GM18951 (cell line): ENCODE data around the gene PLEKHM3.

Experiments
- POLR2A ChIP-seq: IDR thresholded peaks from 4 replicates; pipeline ENCODE4 v1.6.1; 2011; ENCODE audit warnings: mild to moderate bottlenecking; ENCODE audit not compliant: insufficient read length, insufficient read depth; ENCODE audit errors: extremely low read depth
- in situ Hi-C: fragments of 300-500 bp; cut with MboI; formaldehyde crosslinking; loops from one replicate; pipeline ENCODE4 v1.12.0; 2022; ENCODE audit warnings: low sequenced_read_pairs, mixed read lengths, inconsistent platforms; ENCODE audit not compliant: unreplicated experiment

Gene PLEKHM3

DNA sequence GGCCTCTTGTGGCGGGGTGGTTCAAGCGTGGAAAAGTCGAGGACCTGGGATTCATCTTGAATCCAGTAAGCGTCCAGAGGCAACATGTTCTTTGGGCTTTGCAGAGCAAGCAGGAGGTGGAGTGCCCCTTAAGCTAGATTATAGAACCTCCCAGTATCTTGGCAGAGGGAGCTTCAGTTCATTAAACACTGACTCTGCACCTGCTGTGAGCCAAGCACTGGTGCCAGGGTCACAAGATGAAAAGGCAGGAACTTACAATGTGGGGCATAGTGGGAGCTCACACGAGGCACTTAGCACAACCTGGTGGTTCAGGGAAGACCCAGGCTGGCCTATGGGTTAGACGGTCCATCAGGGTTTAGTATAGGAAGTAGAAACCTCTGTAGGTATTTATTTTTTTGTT lies 248.2 kb downstream of the PLEKHM3 start:
- no peak for TF ChIP-seq POLR2A
- in situ Hi-C loops: no loop called here

DNA sequence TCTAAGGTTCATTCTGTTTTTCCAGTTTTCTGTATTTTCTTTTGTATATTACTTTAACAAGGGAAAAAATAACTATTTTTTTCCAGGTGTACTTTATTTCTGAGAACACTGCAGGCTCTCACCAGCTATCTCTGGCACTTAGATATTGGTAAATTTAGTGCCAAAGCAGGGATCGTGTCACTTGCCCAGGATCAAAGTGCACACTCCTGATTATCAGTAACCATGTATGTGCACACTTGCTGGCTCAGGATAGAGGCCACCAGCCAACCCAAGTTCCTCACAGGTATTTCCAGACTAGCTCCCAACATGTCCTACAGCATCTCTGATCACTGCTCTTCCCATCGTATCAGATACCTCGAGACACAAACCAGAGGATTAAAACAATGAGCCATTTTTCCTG lies 249.9 kb downstream of the PLEKHM3 start:
- in situ Hi-C loops: no loop called here
- TF ChIP-seq POLR2A: no peak

DNA sequence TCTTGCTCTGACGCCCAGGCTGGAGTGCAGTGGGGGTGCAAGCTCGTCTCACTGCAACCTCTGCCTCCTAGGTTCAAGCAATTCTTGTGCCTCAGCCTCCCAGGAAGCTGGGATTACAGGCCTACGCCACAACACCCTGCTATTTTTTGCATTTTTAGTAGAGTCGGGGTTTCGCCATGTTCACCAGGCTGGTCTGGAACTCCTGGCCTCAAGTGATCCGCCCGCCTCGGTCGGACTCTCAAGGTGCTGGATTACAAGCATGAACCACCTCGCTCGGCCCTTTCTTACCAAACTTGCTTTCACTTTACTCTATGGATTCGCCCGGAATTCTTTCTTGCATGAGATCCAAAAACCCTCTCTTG lies 252.5 kb downstream of the PLEKHM3 start:
- in situ Hi-C loops: no loop called here
- no peak for TF ChIP-seq POLR2A

DNA sequence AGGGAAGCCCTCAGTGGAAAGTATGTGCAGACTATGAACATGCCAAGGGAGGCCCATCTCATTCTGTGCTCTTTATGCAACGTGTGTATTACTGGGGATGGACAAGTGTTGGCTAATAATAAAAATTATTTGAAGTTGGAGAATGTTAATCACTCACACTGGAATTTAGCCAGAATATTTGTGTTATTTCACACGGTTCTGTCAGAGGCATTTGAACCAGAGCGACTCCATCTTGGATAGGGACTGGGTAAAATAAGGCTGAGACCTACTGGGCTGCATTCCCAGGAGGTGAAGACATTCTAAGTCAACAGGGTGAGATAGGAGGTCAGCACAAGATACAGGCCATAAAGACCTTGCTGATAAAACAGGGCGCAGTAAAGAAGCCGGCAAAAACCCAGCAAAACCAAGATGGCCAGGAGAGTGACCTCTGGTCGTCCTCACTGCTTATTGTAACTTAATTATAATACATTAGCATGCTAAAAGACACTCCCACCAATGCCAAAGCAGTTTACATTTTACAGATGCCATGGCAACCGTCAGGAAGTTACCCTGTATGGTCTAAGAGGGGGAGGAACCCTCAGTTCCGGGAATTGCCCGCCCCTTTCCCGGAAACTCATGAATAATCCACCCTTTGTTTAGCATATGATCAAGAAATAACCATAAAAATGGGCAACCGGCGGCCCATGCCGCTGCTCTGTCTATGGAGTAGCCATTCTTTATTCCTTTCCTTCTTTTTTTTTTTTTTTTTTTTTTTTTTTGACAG lies 253.1 kb downstream of the PLEKHM3 start:
- in situ Hi-C loops: no loop called here
- no peak for TF ChIP-seq POLR2A

DNA sequence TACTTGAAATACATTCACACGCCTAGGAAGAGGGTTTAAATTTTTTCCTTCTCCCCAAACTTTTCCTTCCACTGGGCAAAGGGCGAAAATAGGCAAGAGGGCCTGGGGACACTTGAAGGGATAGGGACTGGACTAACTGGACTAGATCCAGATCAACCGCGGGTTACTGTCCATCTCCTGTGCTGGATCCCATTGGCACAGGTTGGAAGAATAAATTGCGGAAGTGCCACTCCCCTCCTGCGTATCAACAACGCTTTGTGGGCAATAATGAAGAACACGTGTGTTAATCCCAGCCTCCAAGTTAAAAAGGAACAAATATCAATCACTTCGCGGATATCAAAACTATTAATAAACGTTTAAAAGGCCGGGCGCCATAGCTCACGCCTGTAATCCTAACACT lies 253.9 kb downstream of the PLEKHM3 start:
- in situ Hi-C loops: no loop called here
- TF ChIP-seq POLR2A: no peak
